K562 (cell line): ENCODE data around the gene BMP10. TPM values are rescaled to one million over a fixed set of nuclear protein-coding genes. Genes with fewer than 3 reads are reported as not detected.

Experiments
- ATAC-seq: fragments of 200-7000 bp; cut with Tn5 transposase; 3 replicates; pipeline ENCODE4 v1.9.1; 2020; ENCODE audit warnings: moderate library complexity
- BruUV-seq: library from RNA; stranded (reverse); fragments of 400-500 nt; replicated peaks from 2 replicates; lab custom pipeline; 2021; lab: Mats Ljungman, UMichigan
- CTCF ChIA-PET: fragments of 300-600 bp; formaldehyde crosslinking; extraction: SDS; loops from one replicate; lab custom pipeline; 2021; ENCODE audit warnings: low intra/inter-chr PET ratio; lab: Yijun Ruan, JAX
- POLR2A ChIA-PET: fragments of 300-600, 350-650 bp; sonication (Branson Sonifier 250); formaldehyde crosslinking; extraction: SDS; loops from one replicate; lab custom pipeline; 2021; ENCODE audit warnings: antibody characterized with exemption, inconsistent platforms; lab: Yijun Ruan, JAX
- DNase-seq, 4 experiments: peaks; one replicate each; pipeline versions ENCODE4 v3.0.0 to v3.0.0-alpha.2; 2011 to 2018; ENCODE audit warnings: low spot score in 3 of 4, mixed read lengths in 3 of 4; ENCODE audit errors: extremely low read depth in 1 of 4
- FAIRE-seq: peaks from 2 replicates; lab custom pipeline; 2011; peaks lifted over from hg19 to GRCh38; lab: Jason Lieb, UNC
- H2AFZ ChIP-seq: 2 replicates; pipeline ENCODE4 v1.6.0; 2011; ENCODE audit warnings: low read depth, low read length, control low read depth, inconsistent platforms
- H3K27ac ChIP-seq: fragments of 200-600 bp; 3 replicates; pipeline ENCODE4 v1.8.0; 2011; ENCODE audit warnings: low read depth, mild to moderate bottlenecking, control low read depth, inconsistent platforms, low read length, moderate library complexity, mixed read lengths; ENCODE audit errors: extremely low read depth
- H3K27me3 ChIP-seq, 2 experiments: fragments of 300-600 bp in 1 of 2; 2 replicates in 1 of 2; 3 replicates in 1 of 2; pipeline versions ENCODE4 v1.6.0 to v1.8.0; 2011; ENCODE audit warnings: inconsistent platforms in 2 of 2, low read length in 2 of 2, mild to moderate bottlenecking in 1 of 2, mixed read lengths in 1 of 2, moderate library complexity in 1 of 2; ENCODE audit not compliant: control insufficient read depth in 2 of 2, insufficient read depth in 2 of 2
- H3K36me3 ChIP-seq: fragments of 300-600 bp; 3 replicates; pipeline ENCODE4 v1.8.0; 2011; ENCODE audit warnings: mild to moderate bottlenecking, low read length, inconsistent platforms; ENCODE audit not compliant: control insufficient read depth, insufficient read depth
- H3K4me1 ChIP-seq, 2 experiments: fragments of 200-600 bp in 1 of 2; replicated peaks in 1 of 2; 2 replicates in 1 of 2; 3 replicates in 1 of 2; pipeline versions ENCODE4 v1.5.1 to v1.8.0; 2011; ENCODE audit warnings: inconsistent platforms in 2 of 2, low read length in 2 of 2, mild to moderate bottlenecking in 1 of 2, mixed read lengths in 1 of 2, moderate library complexity in 1 of 2; ENCODE audit not compliant: control insufficient read depth in 2 of 2, insufficient read depth in 2 of 2
- H3K4me2 ChIP-seq: 2 replicates; pipeline ENCODE4 v1.6.1; 2011; ENCODE audit warnings: low read length, control low read depth, inconsistent platforms, mixed read lengths; ENCODE audit not compliant: insufficient read depth
- H3K4me3 ChIP-seq: fragments of 200-600 bp; sonication (generic), shearing (Covaris generic); 2 replicates; pipeline ENCODE4 v1.5.1; 2016; ENCODE audit warnings: control low read depth, inconsistent platforms
- H3K79me2 ChIP-seq: fragments of 200-600 bp; 3 replicates; pipeline ENCODE4 v1.8.0; 2011; ENCODE audit warnings: low read length, inconsistent platforms; ENCODE audit not compliant: control insufficient read depth, insufficient read depth
- H3K9ac ChIP-seq, 2 experiments: 2 replicates each; pipeline versions ENCODE4 v1.6.0 to v1.6.1; 2011; ENCODE audit warnings: low read depth in 2 of 2, low read length in 2 of 2, control low read depth in 1 of 2, inconsistent platforms in 1 of 2, mild to moderate bottlenecking in 1 of 2, mixed read lengths in 1 of 2; ENCODE audit not compliant: insufficient read depth in 1 of 2
- H3K9me1 ChIP-seq: one replicate; pipeline ENCODE4 v1.6.0; 2011; ENCODE audit warnings: inconsistent platforms, mild to moderate bottlenecking, low read length, moderate library complexity; ENCODE audit not compliant: control insufficient read depth, insufficient read depth
- H3K9me3 ChIP-seq: replicated peaks from 2 replicates; pipeline ENCODE4 v1.5.1; 2011; ENCODE audit warnings: low read depth, low read length, inconsistent platforms; ENCODE audit not compliant: control insufficient read depth, insufficient read depth
- H4K20me1 ChIP-seq: replicated peaks from 2 replicates; pipeline ENCODE4 v1.6.1; 2011; ENCODE audit warnings: low read length, inconsistent platforms, mixed read lengths; ENCODE audit not compliant: control insufficient read depth, insufficient read depth
- AFF1 ChIP-seq, 2 experiments: fragments of 450-650 bp; IDR thresholded peaks; 2 replicates each; pipeline ENCODE4 v1.6.1; 2018; ENCODE audit warnings: mild to moderate bottlenecking in 2 of 2, low read depth in 1 of 2; ENCODE audit not compliant: partially characterized antibody in 2 of 2
- ATF1 ChIP-seq, 2 experiments: fragments of 450-650 bp in 1 of 2; IDR thresholded peaks; 2 replicates each; pipeline ENCODE4 v1.6.1; 2016; ENCODE audit warnings: missing compliant biosample characterization in 1 of 2, missing genetic modification characterization in 1 of 2
- E2F1 ChIP-seq: sonication (generic); formaldehyde crosslinking; IDR thresholded peaks from 2 replicates; pipeline ENCODE4 v1.8.1; 2023; ENCODE audit warnings: mild to moderate bottlenecking, missing genetic modification reagents, moderate library complexity
- HDGF ChIP-seq: fragments of 450-650 bp; IDR thresholded peaks from 2 replicates; pipeline ENCODE4 v1.6.1; 2016
- MEF2D ChIP-seq: conservative IDR thresholded peaks from 2 replicates; pipeline ENCODE4 v1.6.1; 2016; ENCODE audit warnings: low read depth, missing genetic modification characterization, missing compliant biosample characterization
- PRPF4 ChIP-seq: fragments of 200-400 bp; formaldehyde crosslinking; IDR thresholded peaks from one replicate; pipeline ENCODE4 v1.6.1; 2017; ENCODE audit warnings: low read length, low read depth, mild to moderate bottlenecking; ENCODE audit not compliant: insufficient read depth, poor library complexity, severe bottlenecking
- RHOXF2B ChIP-seq: fragments of 250-450 bp; sonication (Bioruptor Pico); conservative IDR thresholded peaks from 2 replicates; pipeline ENCODE4 v1.5.1; 2021
- XRCC4 ChIP-seq: IDR thresholded peaks from one replicate; pipeline ENCODE4 v1.6.1; 2011; ENCODE audit not compliant: insufficient read depth, insufficient read length; ENCODE audit errors: extremely low read depth
- ZNF124 ChIP-seq: sonication (generic); formaldehyde crosslinking; IDR thresholded peaks from 2 replicates; pipeline ENCODE4 v1.8.1; 2022; ENCODE audit warnings: missing genetic modification reagents
- ZNF436 ChIP-seq: fragments of 250-450, 450-650 bp; sonication (Bioruptor Pico); formaldehyde crosslinking; IDR thresholded peaks from 2 replicates; pipeline ENCODE4 v1.7.0; 2020; ENCODE audit warnings: mild to moderate bottlenecking
- WGBS: fragments of 100-300 bp; shearing (Covaris generic); methylation state at CpG from one replicate; pipeline ENCODE4 v1.1.6; 2016; ENCODE audit warnings: low coverage, mixed read lengths; ENCODE audit not compliant: insufficient coverage; ENCODE audit errors: missing lambda C conversion rate; 5-methylcytosine and 5-hydroxymethylcytosine counted together
- in situ Hi-C: fragments of 300-500 bp; cut with MboI; formaldehyde crosslinking; loops from 4 replicates; pipeline ENCODE4 v1.15.0; 2018; ENCODE audit warnings: inconsistent platforms, mixed read lengths
- intact Hi-C: fragments of 100-400 bp; cut with micrococcal nuclease; formaldehyde crosslinking; loops from 2 replicates; pipeline ENCODE4 v1.14.2; 2022
- polyA plus RNA-seq, 8 experiments: library from polyadenylated mRNA; depleted of rRNA in 4 of 8; stranded (reverse) in 5 of 8; unstranded in 3 of 8; fragments of >200 nt; fragmentation: Nextera tagmentation in 2 of 8; fragmentation: Illumina TruSeq in 1 of 8; extraction: Ambion mirVana in 2 of 8; extraction: Trizol in 1 of 8; gene quantifications; 2 replicates each; pipeline versions ENCODE4 v1.2.1 to v1.2.3, GENCODE V29; 2011 to 2014; ENCODE audit warnings: inconsistent platforms in 1 of 8, missing spikeins in 1 of 8
- total RNA-seq, 7 experiments: library from RNA; depleted of rRNA in 6 of 7; stranded (reverse); fragments of >200 nt in 6 of 7; fragmentation: Illumina TruSeq in 2 of 7; extraction: Trizol in 2 of 7; gene quantifications; 2 replicates each; pipeline versions ENCODE4 v1.2.1 to v1.2.3, GENCODE V29; 2011 to 2021; ENCODE audit warnings: low replicate concordance in 1 of 7
- TF ChIP-seq, protein P1 (sequence below), 2 experiments: IDR thresholded peaks in 1 of 2; conservative IDR thresholded peaks in 1 of 2; 2 replicates each; pipeline ENCODE4 v1.6.1; 2016; ENCODE audit warnings: low read depth in 2 of 2, mild to moderate bottlenecking in 1 of 2, missing compliant biosample characterization in 1 of 2, missing genetic modification characterization in 1 of 2, moderate library complexity in 1 of 2
- TF ChIP-seq, protein P2 (sequence below): sonication (generic); formaldehyde crosslinking; IDR thresholded peaks from 2 replicates; pipeline ENCODE4 v1.8.0; 2022; ENCODE audit warnings: mild to moderate bottlenecking, missing genetic modification reagents, borderline replicate concordance

BMP10 gene
- total and polyA plus RNA-seq, 9 of the 15 experiments (the other 6 are each of a cell fraction or from before 2014, with no cell fraction given) = 0.11 to 0.91 (median 0.43) TPM

- no peak overlapping the region for H3K9ac ChIP-seq
- BruUV-seq = no TSS peak
- DNase-seq (no peak), ATAC-seq (no peak), FAIRE-seq (no peak)
- H3K4me2 ChIP-seq = no peak overlapping the region
- in situ Hi-C loops = no loop called here
- CTCF ChIA-PET = no interaction called here
- no peaks in the 10 kb centered on the region for H3K9me3 ChIP-seq
- H3K4me3 ChIP-seq = no peak overlapping the region
- H4K20me1 ChIP-seq = no peaks in the 10 kb centered on the region
- H3K27me3 ChIP-seq = no peaks in the 10 kb centered on the region
- intact Hi-C loops = no loop called here
- peaks cover 15 to 24% of the 10 kb centered on the region in 2 experiments for H3K4me1 ChIP-seq
- no peaks in the 10 kb centered on the region for H3K79me2 ChIP-seq
- 62% methylated on average over 5 of the region's 5 CpGs for WGBS
- H3K36me3 ChIP-seq = peaks cover 12% of the 10 kb centered on the region; the same call in 2 of the 3 replicates
- no peak overlapping the region for H2AFZ ChIP-seq
- no peak overlapping the region for H3K27ac ChIP-seq
- POLR2A ChIA-PET = no interaction called here
- H3K9me1 ChIP-seq = no peaks in the 10 kb centered on the region
- no peak for TF ChIP-seq E2F1 (CRISPR knock-in tag)
- no peak for TF ChIP-seq PRPF4
- TF ChIP-seq, protein P1, sequence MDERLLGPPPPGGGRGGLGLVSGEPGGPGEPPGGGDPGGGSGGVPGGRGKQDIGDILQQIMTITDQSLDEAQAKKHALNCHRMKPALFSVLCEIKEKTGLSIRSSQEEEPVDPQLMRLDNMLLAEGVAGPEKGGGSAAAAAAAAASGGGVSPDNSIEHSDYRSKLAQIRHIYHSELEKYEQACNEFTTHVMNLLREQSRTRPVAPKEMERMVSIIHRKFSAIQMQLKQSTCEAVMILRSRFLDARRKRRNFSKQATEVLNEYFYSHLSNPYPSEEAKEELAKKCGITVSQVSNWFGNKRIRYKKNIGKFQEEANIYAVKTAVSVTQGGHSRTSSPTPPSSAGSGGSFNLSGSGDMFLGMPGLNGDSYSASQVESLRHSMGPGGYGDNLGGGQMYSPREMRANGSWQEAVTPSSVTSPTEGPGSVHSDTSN (CRISPR knock-in tag; IDR thresholded peaks at IDR 0.05; ENCODE audit: low read depth) = no peak
- TF ChIP-seq, protein P1 (tag; conservative IDR thresholded peaks at IDR 0.05; ENCODE audit: low read depth) = no peak
- no peak for TF ChIP-seq ZNF436
- no peak for TF ChIP-seq RHOXF2B
- TF ChIP-seq MEF2D (tag) = no peak
- TF ChIP-seq ZNF124 (CRISPR knock-in tag) = no peak
- TF ChIP-seq ATF1 (CRISPR knock-in tag; IDR thresholded peaks at IDR 0.05) = no peak
- no peak for TF ChIP-seq ATF1 (tag; IDR thresholded peaks at IDR 0.05)
- TF ChIP-seq, protein P2, sequence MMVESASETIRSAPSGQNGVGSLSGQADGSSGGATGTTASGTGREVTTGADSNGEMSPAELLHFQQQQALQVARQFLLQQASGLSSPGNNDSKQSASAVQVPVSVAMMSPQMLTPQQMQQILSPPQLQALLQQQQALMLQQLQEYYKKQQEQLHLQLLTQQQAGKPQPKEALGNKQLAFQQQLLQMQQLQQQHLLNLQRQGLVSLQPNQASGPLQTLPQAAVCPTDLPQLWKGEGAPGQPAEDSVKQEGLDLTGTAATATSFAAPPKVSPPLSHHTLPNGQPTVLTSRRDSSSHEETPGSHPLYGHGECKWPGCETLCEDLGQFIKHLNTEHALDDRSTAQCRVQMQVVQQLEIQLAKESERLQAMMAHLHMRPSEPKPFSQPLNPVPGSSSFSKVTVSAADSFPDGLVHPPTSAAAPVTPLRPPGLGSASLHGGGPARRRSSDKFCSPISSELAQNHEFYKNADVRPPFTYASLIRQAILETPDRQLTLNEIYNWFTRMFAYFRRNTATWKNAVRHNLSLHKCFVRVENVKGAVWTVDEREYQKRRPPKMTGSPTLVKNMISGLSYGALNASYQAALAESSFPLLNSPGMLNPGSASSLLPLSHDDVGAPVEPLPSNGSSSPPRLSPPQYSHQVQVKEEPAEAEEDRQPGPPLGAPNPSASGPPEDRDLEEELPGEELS (CRISPR knock-in tag) = no peak
- TF ChIP-seq HDGF = no peak
- TF ChIP-seq XRCC4 = no peak
- no peak for TF ChIP-seq AFF1 (IDR thresholded peaks at IDR 0.05; ENCODE audit: low read depth in 1 of 2, partially characterized antibody in 2 of 2)
Observed at GRCh38 chr2:68825866-68826265, 45.3 kb downstream of the BMP10 start.
